Measurements from ENCODE around the gene IGF2.
A peak's percentile ranks its signal among the peaks of the same experiment; 100 is the strongest.

GRCh38 chr11:2186669-2187279, 47.6 kb upstream of the IGF2 start:
- TF ChIP-seq CTCF (IDR thresholded peaks at IDR 0.05) (peak in 5 of 6 experiments; percentile 34 to 70 (median 47)), POLR2A (IDR thresholded peaks at IDR 0.05) (no peak)

Measured in esophagus squamous epithelium (tissue), 4 donors.